ENCODE measurements around the gene HDAC5.

GRCh38 chr17:44049294-44050060, 74.0 kb downstream of the HDAC5 start:
- TF ChIP-seq GATA2 (IDR thresholded peaks at IDR 0.05; ENCODE audit: low read depth, low read length), result no peak
- no peak for TF ChIP-seq GATA3 (IDR thresholded peaks at IDR 0.05; ENCODE audit: low read depth, low read length)

Data from SH-SY5Y (cell line).